GM18520 (cell line): ENCODE measurements around the gene SDC1.

Source experiments
- ATAC-seq: cut with Tn5 transposase; IDR thresholded peaks from one replicate; pipeline ENCODE4 v1.9.1; 2021; ENCODE audit not compliant: unreplicated experiment

SDC1 gene

DNA sequence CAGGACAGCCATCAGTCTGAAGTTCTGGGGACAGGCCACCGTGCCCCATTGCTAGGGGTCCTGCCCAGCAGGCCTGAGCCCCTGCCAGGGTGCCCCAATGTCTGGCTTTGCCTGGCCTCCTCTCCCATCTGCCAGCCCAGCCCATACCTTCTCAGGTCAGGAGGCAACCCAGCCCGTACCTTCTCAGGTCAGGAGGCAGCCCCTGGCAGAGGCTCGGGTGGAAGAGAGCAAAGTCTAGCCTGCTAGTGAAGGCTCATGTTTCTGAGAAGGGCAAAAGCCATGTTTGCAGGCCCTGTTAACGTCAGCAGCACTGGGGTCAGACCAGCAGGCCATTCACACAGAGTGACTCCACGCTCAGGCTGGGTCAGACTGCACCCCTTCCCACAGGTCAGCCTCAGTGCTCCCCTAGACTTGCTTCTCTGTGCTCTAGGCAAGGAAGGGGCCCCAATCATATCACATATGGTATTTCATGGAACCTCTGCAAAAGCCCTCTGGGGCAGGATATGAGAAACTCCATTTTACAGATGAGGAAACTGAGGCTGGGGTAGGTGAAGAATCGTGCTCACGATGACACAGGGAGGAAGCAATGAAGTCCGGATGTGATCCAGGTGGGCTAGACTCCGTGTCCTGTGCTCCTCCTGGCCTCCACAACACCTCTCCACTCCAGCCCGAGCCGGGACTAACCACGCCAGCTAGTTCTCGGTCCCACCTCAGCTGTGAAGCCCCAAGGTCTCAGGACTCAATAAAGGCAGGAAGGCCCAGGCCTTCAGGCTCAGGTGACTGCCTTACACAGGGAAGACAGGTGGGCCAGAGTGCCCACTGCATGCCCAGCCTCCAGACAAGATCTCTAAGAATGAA lies 9.5 kb downstream of the SDC1 start:
- ATAC-seq = no peak

DNA sequence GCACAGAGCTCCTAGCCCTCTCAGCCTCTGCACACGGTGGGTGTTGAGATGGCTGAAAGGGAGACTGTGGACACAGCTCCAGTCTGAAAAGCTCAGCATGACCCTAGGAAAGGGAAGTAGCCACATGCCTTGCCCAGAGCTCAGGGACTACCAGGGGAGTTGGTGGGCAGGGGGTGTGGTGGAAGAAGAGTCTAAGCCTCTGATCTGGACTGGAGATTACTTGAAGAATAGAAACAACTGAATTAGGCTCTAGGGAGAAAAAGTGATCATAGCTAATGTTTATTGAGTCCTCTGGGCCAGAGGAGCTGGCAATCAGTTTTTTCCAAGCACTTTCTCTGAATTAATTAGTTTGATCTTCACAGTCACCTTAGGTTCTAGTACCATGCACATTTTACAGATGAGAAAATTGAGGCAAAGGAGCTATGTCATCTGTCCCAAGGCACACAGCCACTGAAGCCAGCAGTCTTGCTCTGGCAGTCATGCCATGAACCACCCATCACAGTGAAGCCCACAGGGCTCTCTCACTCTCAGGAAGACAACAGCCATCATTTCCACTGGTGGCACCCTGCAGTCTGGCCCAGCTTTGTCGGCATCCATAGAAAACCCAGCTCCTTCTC lies 10.3 kb downstream of the SDC1 start:
- no peak for ATAC-seq

DNA sequence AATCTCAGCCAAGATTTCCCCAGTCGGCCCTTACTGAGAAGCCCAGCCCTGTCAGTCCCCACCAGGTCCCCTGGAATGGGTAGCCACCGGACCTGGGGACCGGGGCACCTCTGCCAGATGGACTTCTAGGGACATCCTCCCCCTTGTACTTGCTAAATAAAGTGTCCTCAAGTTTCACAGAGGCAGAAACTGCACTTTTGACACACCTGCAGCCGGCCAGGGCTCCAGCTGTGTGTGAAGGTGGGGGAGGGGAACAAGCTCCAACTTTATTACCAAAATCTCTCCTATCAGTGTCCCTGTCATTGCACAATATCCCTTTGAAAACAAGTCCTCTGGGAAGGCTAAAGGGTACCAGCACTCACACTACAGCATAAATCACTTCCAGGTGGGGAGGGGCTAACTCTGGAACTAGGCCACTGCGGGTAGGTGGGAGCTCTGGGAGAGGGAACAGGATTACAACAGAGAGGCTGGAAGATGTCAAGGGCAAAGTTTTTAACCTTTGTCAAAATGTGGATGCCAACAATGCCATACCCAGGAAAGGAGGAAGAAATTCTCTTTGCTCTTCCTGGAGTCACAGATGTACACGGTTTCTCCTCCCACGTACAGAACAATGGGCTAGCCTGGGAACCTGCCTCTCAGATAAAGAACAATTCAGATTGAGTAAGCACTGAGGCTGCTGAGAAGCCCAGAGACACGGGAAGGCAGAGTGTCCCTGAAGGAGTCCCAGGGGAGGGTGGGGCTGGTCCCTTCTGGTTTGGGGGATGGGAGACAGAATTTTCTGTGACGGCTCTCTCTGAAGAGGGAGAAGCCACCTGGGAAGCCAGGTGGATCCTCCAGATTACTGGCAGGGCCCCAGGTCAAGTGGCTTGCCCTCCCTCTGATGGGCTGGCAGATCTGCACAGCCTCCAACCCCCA lies 11.0 kb downstream of the SDC1 start:
- no peak for ATAC-seq

DNA sequence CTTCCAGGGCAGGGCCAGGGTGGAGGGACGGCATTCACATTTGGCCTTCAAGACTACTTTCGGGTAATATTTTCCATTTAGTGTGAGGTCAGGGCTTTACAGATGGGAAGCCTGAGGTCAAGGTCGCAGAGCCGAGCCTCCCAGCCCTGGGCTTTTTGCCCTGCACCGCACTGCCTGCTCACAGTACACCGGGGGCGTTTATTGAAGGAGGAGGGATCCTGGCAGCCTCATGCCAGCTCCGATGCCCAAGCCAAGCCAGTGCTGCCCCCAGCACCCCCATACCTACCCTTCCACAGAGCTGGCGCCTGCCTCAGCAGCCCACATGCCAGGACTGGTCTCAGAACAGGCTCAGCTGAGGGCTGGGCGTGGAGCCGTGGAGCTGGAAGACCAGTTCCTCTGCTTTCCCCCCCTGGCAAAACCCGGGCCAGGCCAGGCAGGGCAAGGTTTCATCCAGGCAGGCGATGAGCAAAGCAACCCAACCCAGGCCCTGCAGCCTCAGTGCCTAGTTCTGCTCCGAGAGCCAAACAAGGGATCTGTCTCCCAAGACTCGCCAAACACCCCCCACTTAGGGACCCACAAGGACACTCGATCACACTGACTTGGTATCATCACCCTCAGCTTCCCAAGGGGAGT lies 11.9 kb downstream of the SDC1 start:
- no peak for ATAC-seq

DNA sequence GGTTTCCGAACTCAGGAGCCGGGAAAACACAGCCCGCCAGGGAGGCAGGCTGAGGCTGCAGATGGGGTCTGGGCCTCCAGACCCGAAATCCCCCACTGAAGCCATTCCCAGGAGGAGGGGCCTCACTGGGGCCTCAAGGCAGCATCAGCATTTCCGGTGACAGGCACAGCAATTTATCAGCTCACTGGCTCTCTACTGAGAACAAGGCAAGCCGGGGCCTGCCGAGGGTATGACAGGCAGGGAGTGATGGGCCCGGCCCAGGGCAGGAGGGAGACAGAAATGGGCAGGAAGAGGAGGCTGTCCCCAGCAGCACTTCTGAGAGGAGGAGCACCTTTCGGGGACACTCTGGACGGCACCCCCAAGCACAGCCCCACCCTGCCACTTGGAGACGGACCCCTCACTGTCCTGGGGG lies 12.5 kb downstream of the SDC1 start:
- peak; percentile 51 for ATAC-seq

DNA sequence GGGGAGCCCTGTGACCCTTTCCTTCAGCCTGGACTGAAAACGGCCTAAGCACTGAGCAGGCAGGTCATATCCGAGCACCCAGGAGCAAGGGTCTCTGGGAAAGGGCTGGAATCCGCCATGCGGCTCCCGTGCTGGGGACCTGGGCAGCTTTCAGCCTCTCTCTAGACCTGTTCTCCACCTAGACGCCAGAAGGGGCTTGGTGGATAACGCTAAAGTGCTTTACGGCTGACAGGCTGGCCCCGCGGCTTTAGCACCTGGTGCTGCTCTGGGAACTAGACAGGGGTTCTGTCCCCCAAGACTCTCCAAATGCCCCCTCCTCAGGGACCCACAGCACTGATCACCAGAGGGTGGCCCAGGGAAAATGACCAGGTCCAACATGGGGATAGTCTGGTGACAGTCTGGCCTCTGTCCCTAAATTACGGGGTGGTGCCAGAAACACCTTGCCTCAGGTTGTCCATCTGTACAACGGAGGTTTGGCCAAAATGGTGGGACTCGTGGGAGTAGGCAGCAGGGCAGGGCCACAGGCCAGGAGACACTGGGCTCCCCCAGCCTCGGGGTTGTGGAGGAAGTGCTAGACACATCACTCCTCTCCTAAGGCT lies 13.0 kb downstream of the SDC1 start:
- ATAC-seq = no peak

DNA sequence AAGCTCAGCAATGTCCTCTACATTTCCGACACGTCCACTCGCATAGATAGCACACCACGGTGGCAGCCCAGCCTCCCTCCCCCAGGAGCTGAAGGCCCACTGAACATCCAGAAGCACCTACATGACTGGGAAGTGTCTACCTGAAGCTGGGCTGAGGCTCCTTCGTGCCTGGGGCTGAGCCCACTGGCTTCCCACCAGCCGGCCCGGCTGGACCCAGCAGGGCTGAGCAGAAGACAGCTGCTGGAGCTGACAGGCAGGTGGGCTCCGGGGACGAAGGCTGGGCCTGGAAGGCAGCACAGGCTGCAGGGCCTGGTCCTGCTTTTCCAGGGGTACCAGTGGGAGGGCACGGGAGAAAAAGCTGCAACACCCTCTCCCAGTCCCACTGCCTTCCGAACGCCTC lies 13.5 kb downstream of the SDC1 start:
- ATAC-seq = no peak

DNA sequence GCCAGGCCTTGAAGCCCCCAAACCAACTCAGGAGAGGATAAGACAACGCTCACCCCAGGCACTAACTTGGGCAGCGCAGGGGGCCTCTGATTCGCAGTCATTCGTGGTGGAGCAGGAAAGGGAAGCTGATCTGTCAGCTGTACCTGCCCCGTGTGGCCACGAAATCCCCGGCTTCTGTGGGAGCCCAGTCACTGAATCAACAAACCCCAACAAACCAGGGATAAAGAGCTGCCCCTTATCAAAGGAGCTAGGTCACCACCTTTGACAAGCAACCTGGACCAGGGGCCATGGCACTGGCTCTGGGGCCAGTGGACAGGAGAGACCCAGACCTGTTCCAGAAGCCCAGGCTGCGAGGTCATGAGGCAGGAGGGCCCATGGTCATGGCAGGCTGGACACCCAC lies 14.5 kb downstream of the SDC1 start:
- ATAC-seq = no peak

DNA sequence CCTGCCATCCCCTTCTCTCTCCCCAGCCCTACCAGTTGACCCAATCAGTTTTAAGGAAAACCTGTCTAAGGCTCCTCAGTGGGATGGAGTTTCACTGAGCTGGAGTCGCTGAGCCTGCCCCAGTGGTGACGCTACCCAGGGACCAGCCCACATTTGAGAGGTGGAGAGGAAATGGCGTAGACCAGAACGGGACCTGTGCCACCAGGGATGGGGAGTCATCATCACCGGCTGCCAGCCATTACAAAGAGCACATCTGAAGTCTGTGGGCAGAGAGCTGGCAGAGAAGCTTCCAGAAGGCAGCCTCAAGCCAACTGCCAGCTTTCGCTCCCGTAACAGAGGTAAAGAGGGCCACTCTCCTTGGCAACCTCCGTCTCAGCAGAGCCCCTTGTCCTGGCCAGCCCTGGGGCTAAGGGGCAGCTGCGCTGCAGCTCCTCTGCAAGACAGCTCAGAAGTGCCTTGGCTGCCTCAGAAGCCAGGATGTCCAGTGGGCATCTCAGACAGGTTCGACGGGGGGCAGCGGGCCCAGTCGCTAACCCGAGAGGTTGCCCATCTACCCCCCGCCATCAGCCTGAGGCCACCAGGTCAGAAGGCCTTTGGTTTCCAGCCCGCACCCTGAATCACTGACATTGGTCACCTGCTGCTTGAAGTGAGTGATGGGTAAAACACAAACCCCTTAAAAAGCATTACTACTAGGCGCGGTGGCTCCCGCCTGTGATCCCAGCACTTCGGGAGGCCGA lies 15.4 kb downstream of the SDC1 start:
- ATAC-seq = no peak

DNA sequence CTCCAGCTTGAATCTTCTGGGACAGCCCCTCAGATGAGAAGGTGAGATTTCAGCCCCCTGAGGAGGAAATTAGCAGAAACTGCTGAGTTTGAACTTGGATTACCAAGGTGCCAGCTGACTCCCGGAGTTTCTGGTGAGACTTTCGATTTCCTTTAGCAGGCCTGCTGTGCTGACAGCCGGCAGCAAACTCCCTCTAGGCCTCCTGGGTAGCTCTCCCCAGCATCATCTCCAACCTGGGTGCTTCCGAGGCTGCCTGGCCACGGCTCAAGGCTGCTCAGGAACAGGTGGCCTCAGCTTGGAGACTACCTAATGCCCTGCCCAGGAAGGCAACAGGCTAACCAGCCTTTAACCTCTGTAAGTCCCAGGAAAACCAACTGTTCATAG lies 16.5 kb downstream of the SDC1 start:
- ATAC-seq = no peak

DNA sequence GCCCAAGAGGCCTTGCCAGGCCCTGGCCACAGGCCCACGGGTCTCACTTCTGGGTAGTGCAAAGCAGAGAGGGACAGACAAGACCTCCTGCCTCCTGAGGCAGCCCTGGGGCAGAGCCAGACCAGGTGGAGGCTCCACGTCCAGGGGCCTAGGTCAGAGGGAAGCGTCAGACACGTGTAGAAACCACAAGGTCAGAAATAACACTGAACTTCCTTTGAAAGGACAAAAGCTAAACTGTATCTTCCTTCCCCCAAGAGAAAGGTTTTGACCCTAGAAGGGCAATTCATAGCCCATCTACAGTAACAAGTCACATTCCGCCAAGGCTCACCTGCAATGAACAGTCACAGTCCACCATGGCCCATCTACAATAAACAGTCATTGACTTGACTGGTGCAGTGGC lies 17.9 kb downstream of the SDC1 start:
- ATAC-seq = no peak

DNA sequence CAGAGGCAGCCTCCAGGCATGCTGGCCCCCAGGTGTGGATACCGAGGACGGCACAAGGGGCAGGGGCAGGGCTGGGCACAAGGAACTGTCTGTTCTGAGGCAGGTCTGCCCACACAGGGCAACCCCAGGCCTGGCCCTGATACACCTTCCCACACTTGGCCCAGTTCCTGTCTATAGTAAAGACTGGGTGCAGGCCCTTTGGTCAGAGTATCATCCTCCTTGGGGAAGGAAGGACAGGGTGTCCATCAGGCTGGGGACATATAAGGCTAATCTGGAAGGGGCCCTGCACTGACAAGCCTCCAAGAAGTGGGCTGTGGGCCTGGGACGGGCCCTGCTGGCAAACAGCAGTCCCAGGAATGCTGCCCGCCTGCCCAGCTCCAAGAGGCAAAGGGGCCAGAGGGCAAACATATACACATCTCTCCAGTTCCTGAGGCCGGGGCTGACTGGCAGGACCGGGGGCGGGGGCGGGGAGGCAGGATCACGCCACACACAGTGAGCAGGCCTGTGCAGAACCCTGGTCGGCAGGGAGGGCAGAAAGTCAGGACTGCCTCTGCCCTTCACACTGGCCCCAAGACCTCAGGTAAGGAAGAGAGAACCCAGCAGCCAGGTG lies 18.9 kb downstream of the SDC1 start:
- no peak for ATAC-seq

DNA sequence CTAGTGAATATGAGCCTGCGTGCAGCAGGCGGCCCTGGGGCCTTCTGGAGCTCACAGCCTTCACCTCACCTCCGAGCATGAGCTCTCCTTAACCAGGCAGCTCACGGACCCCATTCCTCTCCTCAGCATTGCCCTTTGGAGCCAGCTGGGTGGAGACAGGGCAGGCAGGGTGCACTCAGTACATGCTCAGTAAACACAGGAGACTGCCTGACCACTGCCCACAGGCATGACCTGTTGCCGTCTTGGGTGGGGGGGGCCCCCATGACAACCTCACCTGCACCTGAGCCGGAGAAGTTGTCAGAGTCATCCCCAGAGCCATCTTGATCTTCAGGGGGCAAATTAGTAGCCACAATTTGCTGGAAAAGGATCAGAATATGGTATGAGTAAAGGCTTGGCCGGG lies 19.9 kb downstream of the SDC1 start:
- ATAC-seq = no peak

DNA sequence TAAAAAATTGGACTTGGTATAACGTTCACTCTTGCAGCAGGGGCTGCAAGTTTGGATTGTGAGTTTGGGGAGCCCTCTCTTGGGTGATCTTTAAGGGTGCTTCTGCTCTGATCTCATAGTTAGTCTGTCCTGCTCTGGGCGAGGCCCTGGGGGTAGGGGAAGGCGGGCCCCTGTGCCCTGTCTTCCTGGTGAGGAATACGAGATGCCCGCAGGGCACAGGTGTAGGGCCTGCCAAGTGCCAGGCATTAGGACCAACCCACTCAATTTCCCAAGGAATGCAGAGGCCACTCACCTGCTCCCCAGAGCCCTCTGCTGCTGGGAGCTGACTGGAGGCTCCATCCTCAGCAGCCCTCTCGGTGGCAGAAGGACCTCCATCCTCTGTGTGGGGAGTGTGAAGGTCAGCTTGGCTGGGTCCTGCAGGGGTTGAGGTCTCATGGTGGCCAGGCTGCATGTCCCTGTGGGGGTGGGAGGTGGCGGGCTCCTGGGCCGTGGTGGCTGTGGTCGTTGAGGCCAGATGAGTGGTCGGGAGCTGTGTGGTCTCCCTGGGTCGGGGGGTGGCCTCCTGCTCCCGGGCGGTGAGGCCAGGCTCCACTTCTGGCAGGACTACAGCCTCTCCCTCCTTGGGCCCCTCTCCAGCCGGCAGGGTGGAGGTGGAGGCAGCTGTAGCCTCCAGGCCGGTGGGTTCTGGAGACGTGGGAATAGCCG lies 21.3 kb downstream of the SDC1 start:
- ATAC-seq = no peak

DNA sequence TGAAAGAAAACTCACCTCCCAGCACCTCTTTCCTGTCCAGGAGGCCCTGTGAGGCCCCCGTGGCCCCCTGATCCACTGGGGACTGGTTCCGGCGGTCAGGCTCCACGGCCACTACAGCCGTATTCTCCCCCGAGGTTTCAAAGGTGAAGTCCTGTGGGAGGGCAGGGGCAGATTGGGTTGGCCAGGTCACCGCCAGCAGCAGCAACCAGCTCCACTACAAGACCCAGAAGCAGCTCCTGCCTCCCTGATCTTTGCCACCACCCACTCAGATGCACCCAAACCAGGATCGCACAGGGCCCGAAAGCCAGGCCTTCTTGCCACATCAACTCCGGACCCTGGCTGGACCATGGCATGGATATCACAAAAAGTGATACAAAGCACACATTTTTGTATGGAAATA lies 21.9 kb downstream of the SDC1 start:
- no peak for ATAC-seq

DNA sequence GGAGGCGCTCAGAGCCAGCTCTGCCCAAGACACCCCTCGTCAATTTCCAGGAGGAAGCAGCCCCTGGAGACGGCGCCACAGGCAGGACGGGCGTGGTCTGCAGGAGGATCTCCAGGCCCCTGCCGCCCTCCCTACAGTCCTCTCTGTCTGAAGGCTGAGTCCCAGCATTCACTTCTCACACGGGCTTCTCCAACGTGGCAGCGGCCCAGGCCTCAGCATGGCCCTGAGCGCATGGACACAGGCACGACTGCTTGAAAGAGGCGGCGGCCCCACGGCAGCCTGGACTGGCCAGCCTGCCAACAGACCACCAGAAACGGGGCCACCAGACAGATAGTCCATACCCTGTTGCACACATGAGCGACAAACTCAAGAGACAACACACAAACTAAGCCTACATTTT lies 23.3 kb downstream of the SDC1 start:
- ATAC-seq = no peak

DNA sequence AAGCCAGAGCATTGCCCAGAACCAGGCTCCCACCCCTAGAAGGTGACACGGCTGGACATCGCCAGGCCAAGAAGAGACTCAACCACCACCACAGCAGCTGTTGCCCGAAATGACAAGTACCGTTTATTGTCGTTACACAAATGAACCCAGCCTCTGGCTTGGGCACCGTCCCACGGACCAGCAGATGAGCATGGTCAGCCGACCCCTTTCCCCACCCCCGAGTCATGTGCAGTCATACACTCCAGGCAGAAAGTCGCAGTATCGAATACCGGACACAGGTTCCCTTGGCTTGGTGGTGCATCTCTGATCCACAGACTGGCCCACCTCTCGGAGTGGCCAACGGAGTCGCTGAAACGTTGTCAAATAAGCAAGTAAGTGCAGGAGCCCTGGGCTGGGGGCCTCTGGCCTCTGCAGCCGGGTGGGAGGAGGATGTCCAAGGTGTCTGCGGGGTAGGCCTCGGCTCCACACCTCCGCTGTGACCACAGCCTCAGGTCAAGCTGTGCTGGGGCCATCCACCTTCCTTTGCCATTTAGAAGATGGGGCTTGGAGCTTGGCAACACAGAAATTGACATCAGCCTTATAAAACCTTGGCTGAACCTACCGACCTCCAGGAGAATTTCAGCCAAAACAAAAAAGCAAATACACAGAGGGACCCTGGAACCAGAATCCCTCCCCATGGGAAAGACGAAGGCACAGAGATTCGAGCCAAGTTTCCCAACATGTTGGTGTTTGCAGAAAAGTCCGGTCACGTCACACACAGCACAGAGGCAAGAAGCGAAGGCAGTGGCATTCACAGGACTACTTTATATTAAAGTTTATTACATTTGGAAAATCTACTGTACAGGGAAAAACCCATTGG lies 24.0 kb downstream of the SDC1 start:
- ATAC-seq = no peak

DNA sequence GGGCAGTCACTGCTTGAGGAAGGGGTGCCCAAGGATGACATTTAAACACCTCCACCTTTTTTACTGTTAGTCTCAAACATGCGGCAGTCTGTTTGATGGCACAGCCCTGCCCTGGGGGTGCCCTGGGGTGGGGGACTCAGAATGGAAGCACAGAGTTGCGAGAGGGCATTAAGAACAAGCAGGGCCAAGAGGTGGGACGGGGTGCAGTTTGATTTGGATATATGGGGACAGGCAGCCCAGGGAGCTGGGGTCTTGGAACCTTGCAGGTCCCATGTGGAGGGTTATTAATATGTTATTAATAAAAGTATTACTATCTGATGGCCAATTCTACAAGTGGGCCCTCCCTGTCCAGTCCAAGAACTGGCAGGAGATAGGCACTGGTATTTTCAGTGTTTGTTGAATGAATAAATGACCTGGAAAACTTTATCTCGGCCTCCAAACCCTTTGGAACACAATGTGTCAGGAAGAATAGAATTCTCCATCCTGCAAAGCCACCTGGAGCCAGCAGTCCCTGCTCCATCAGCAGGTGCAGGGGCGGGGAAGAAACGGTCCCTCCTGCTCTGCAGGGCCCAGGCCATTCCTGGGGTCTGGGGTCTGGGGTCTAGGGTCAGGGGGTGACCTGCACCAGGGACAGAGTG lies 25.2 kb downstream of the SDC1 start:
- ATAC-seq = no peak
